Head of caudate nucleus (tissue), 42 donors: ENCODE results near the gene TRIM71.

Experiments used
- DNase-seq, 42 donors: peaks; one replicate each; pipeline versions ENCODE4 v3.0.0 to v3.0.0-alpha.2; 2020 to 2021; ENCODE audit warnings: mixed read lengths in 7 of 42
- intact Hi-C: fragments of 100-400 bp; cut with DNase I; formaldehyde crosslinking; loops from one replicate; pipeline ENCODE4 v1.15.0; 2022

Gene TRIM71

GRCh38 chr3:32857921-32858320 is 40.1 kb downstream of the TRIM71 start:
- intact Hi-C loops, result no loop called here
- DNase-seq, result no peak

- intact Hi-C loops, result no loop called here
- DNase-seq, result no peak
Observed at GRCh38 chr3:32859604-32860237, 41.9 kb downstream of the TRIM71 start.

- no peak for DNase-seq
- intact Hi-C loops, result no loop called here
Observed at GRCh38 chr3:32860499-32860898, 42.7 kb downstream of the TRIM71 start.

- peak in 29 of 42 donors; percentile 12 to 64 (median 35) for DNase-seq
- intact Hi-C loops, result no loop called here
Observed at GRCh38 chr3:32861681-32862080, 43.9 kb downstream of the TRIM71 start.

- DNase-seq, result no peak
- intact Hi-C loops, result no loop called here
Observed at GRCh38 chr3:32862247-32862935, 44.6 kb downstream of the TRIM71 start.

- intact Hi-C loops, result no loop called here
- no peak for DNase-seq
Observed at GRCh38 chr3:32862936-32863487, 45.2 kb downstream of the TRIM71 start.

GRCh38 chr3:32865383-32865782 is 47.6 kb downstream of the TRIM71 start:
- intact Hi-C loops, result no loop called here
- DNase-seq, result no peak

GRCh38 chr3:32866533-32866932 is 48.7 kb downstream of the TRIM71 start:
- intact Hi-C loops, result no loop called here
- no peak for DNase-seq

GRCh38 chr3:32867954-32868353 is 50.2 kb downstream of the TRIM71 start:
- intact Hi-C loops, result no loop called here
- no peak for DNase-seq

GRCh38 chr3:32868719-32869512 is 51.1 kb downstream of the TRIM71 start:
- intact Hi-C loops, result no loop called here
- no peak for DNase-seq

- no peak for DNase-seq
- intact Hi-C loops, result no loop called here
Observed at GRCh38 chr3:32869513-32870047, 51.8 kb downstream of the TRIM71 start.

- intact Hi-C loops, result no loop called here
- DNase-seq, result no peak
Observed at GRCh38 chr3:32870373-32871095, 52.7 kb downstream of the TRIM71 start.

GRCh38 chr3:32871273-32871672 is 53.5 kb downstream of the TRIM71 start:
- intact Hi-C loops, result no loop called here
- no peak for DNase-seq

GRCh38 chr3:32872487-32873382 is 54.9 kb downstream of the TRIM71 start:
- no peak for DNase-seq
- intact Hi-C loops, result no loop called here

- DNase-seq, result no peak
- intact Hi-C loops, result no loop called here
Observed at GRCh38 chr3:32873531-32874130, 55.8 kb downstream of the TRIM71 start.

- DNase-seq, result no peak
- intact Hi-C loops, result no loop called here
Observed at GRCh38 chr3:32876920-32877319, 59.1 kb downstream of the TRIM71 start.

- DNase-seq, result no peak
- intact Hi-C loops, result no loop called here
Observed at GRCh38 chr3:32877598-32877997, 59.8 kb downstream of the TRIM71 start.

GRCh38 chr3:32880225-32880624 is 62.4 kb downstream of the TRIM71 start:
- no peak for DNase-seq
- intact Hi-C loops, result no loop called here
